SK-N-SH (cell line): ENCODE data around the gene CCDC80.

Experiments used
- CHD2 ChIP-seq: fragments of 150-350 bp; IDR thresholded peaks from 2 replicates; pipeline ENCODE4 v1.6.1; 2018; ENCODE audit warnings: low read length; ENCODE audit not compliant: partially characterized antibody
- EP300 ChIP-seq, 2 experiments: IDR thresholded peaks; 2 replicates each; pipeline versions ENCODE4 v1.4.0 to v1.6.1; 2012; ENCODE audit warnings: borderline replicate concordance in 1 of 2, low read depth in 1 of 2, low read length in 1 of 2
- EZH2phosphoT487 ChIP-seq: fragments of 200-600 bp; sonication (generic); IDR thresholded peaks from 2 replicates; pipeline ENCODE4 v1.6.1; 2017; ENCODE audit warnings: low read depth, mixed run types, mild to moderate bottlenecking, antibody characterized with exemption, moderate library complexity, borderline replicate concordance
- FOSL2 ChIP-seq: IDR thresholded peaks from 2 replicates; pipeline ENCODE4 v1.4.0; 2012; ENCODE audit warnings: low read depth, mild to moderate bottlenecking, moderate library complexity, borderline replicate concordance
- FOXJ3 ChIP-seq: sonication (generic); formaldehyde crosslinking; IDR thresholded peaks from 2 replicates; pipeline ENCODE4 v1.5.1; 2020; ENCODE audit warnings: mild to moderate bottlenecking, missing genetic modification reagents
- MXI1 ChIP-seq: IDR thresholded peaks from 2 replicates; pipeline ENCODE4 v1.6.1; 2012; ENCODE audit warnings: mild to moderate bottlenecking, low read depth, low read length, improper control_type of control experiment
- POLR2AphosphoS5 ChIP-seq: IDR thresholded peaks from 2 replicates; pipeline ENCODE4 v1.6.1; 2012; ENCODE audit warnings: low read depth, low read length
- TCF12 ChIP-seq: IDR thresholded peaks from 2 replicates; pipeline ENCODE4 v1.4.0; 2012
- TF ChIP-seq, protein P1 (sequence below): IDR thresholded peaks from 2 replicates; pipeline ENCODE4 v1.4.0; 2012; ENCODE audit warnings: low read depth, borderline replicate concordance
- TF ChIP-seq, protein P2 (sequence below): IDR thresholded peaks from 2 replicates; pipeline ENCODE4 v1.4.0; 2012; ENCODE audit warnings: low read depth, borderline replicate concordance
- TF ChIP-seq, protein P3 (sequence below): fragments of 200-600 bp; sonication (generic); IDR thresholded peaks from 2 replicates; pipeline ENCODE4 v1.6.1; 2017; ENCODE audit warnings: antibody characterized with exemption, mild to moderate bottlenecking, moderate library complexity

DNA sequence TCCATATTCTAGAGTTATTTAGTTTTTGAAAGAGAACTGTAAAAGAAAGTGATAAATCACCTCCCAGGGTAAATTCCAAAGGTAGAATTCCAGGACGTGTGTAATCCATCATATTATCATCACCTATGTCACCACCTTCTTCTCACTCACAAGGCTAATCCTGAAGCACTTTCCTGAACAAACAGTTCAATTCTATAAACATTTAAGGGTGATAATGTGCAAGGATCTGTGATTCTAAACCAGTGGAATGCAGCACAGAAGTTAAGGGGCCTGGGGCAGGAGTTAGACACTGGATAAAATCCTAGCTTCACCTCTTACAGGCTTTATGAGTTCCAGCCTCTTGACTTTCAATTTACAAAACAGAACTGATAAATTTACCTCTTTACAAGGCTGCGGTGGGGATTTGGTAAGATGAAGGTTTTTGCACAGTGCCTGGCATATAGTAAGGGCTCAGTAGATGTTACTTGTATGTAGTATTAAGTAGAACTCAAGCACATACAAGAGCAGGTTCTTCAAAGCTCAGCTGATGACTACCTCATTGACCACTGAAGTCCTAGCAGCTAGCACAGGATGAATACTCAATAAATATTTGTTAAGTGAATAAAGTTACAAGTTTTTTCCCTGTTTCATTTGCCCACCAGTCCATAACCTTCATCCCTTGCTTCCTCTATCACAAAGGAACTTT lies 47.3 kb upstream of the CCDC80 start:
- TF ChIP-seq TCF12 (no peak), MXI1 (no peak), FOXJ3 (no peak), EP300 (IDR thresholded peaks at IDR 0.05; ENCODE audit: borderline replicate concordance in 1 of 2, low read depth in 1 of 2, low read length in 1 of 2) (no peak), EZH2phosphoT487 (no peak), CHD2 (no peak), FOSL2 (no peak), POLR2AphosphoS5 (no peak)
- TF ChIP-seq, protein P1, sequence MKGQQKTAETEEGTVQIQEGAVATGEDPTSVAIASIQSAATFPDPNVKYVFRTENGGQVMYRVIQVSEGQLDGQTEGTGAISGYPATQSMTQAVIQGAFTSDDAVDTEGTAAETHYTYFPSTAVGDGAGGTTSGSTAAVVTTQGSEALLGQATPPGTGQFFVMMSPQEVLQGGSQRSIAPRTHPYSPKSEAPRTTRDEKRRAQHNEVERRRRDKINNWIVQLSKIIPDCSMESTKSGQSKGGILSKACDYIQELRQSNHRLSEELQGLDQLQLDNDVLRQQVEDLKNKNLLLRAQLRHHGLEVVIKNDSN: no peak
- TF ChIP-seq, protein P2, sequence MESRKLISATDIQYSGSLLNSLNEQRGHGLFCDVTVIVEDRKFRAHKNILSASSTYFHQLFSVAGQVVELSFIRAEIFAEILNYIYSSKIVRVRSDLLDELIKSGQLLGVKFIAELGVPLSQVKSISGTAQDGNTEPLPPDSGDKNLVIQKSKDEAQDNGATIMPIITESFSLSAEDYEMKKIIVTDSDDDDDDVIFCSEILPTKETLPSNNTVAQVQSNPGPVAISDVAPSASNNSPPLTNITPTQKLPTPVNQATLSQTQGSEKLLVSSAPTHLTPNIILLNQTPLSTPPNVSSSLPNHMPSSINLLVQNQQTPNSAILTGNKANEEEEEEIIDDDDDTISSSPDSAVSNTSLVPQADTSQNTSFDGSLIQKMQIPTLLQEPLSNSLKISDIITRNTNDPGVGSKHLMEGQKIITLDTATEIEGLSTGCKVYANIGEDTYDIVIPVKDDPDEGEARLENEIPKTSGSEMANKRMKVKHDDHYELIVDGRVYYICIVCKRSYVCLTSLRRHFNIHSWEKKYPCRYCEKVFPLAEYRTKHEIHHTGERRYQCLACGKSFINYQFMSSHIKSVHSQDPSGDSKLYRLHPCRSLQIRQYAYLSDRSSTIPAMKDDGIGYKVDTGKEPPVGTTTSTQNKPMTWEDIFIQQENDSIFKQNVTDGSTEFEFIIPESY: no peak
- TF ChIP-seq, protein P3, sequence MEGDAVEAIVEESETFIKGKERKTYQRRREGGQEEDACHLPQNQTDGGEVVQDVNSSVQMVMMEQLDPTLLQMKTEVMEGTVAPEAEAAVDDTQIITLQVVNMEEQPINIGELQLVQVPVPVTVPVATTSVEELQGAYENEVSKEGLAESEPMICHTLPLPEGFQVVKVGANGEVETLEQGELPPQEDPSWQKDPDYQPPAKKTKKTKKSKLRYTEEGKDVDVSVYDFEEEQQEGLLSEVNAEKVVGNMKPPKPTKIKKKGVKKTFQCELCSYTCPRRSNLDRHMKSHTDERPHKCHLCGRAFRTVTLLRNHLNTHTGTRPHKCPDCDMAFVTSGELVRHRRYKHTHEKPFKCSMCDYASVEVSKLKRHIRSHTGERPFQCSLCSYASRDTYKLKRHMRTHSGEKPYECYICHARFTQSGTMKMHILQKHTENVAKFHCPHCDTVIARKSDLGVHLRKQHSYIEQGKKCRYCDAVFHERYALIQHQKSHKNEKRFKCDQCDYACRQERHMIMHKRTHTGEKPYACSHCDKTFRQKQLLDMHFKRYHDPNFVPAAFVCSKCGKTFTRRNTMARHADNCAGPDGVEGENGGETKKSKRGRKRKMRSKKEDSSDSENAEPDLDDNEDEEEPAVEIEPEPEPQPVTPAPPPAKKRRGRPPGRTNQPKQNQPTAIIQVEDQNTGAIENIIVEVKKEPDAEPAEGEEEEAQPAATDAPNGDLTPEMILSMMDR: no peak
